Spinal cord (tissue), 10 donors: ENCODE results near the gene ADORA3. TPM values are rescaled to one million over a fixed set of nuclear protein-coding genes. Genes with fewer than 3 reads are reported as not detected.

ENCODE experiments used
- DNase-seq, 6 donors: peaks; one replicate each; pipeline versions ENCODE4 v3.0.0 to v3.0.0-alpha.2; 2013 to 2015; ENCODE audit warnings: low spot score in 6 of 6, low read depth in 4 of 6
- H3K27ac ChIP-seq: one replicate; pipeline ENCODE4 v1.5.1; 2013; ENCODE audit warnings: low read depth, low read length, control low read depth
- H3K27me3 ChIP-seq: one replicate; pipeline ENCODE4 v1.6.1; 2013; ENCODE audit warnings: low read length; ENCODE audit not compliant: control insufficient read depth, insufficient read depth
- H3K36me3 ChIP-seq: one replicate; pipeline ENCODE4 v1.6.1; 2013; ENCODE audit warnings: low read length; ENCODE audit not compliant: control insufficient read depth, insufficient read depth
- H3K4me1 ChIP-seq: one replicate; pipeline ENCODE4 v1.6.1; 2013; ENCODE audit warnings: low read length; ENCODE audit not compliant: control insufficient read depth, insufficient read depth
- H3K4me3 ChIP-seq: one replicate; pipeline ENCODE4 v1.5.1; 2013; ENCODE audit warnings: low read depth, low read length, control low read depth
- H3K9me3 ChIP-seq: one replicate; pipeline ENCODE4 v1.6.1; 2013; ENCODE audit warnings: low read length; ENCODE audit not compliant: control insufficient read depth, insufficient read depth
- WGBS: methylation state at CpG from one replicate; pipeline ENCODE4 v1.1.5; 2013; ENCODE audit warnings: missing lambda C conversion rate; ENCODE audit not compliant: insufficient coverage; 5-methylcytosine and 5-hydroxymethylcytosine counted together
- polyA plus RNA-seq, 2 donors: library from polyadenylated mRNA; unstranded; fragments of 120-200 nt; gene quantifications; one replicate each; pipeline ENCODE4 v1.2.1, GENCODE V29; 2013; ENCODE audit not compliant: insufficient read length in 2 of 2
- small RNA-seq: library from RNA; depleted of rRNA; stranded (forward); fragments of <200 nt; gene quantifications from one replicate; pipeline ENCODE3, GENCODE V24; 2014; ENCODE audit warnings: low replicate concordance
- total RNA-seq, 2 donors: library from RNA; depleted of rRNA in 1 of 2; stranded (reverse); fragments of 120-200 nt in 1 of 2; fragments of >200 nt in 1 of 2; gene quantifications; one replicate each; pipeline versions ENCODE4 v1.2.3 to v1.2.4, GENCODE V29; 2013 to 2014
- donor health status: healthy.

The ADORA3 gene
- total and polyA plus RNA-seq, 4 donors: 7.2 to 14.5 (median 10.8) TPM

- WGBS: no CpG with 5 or more reads among the region's 5 CpGs
- peaks cover 9% of the 10 kb centered on the region for H3K4me1 ChIP-seq
Measured at GRCh38 chr1:111454859-111455641, 48.4 kb downstream of the ADORA3 start.

GRCh38 chr1:111453706-111454105 lies 49.7 kb downstream of the ADORA3 start:
- no peaks in the 10 kb centered on the region for H3K27me3 ChIP-seq
- no peaks in the 10 kb centered on the region for H3K9me3 ChIP-seq
- WGBS: no CpG with 5 or more reads among the region's 3 CpGs
- DNase-seq: no peak
- peaks cover 9% of the 10 kb centered on the region for H3K4me1 ChIP-seq
- H3K27ac ChIP-seq: no peak overlapping the region
- peaks cover 11% of the 10 kb centered on the region for H3K36me3 ChIP-seq
- H3K4me3 ChIP-seq: no peak overlapping the region

More at GRCh38 chr1:111454859-111455641, 48.4 kb downstream of the ADORA3 start:
- peaks cover 15% of the 10 kb centered on the region for H3K36me3 ChIP-seq
- H3K4me3 ChIP-seq: no peak overlapping the region
- no peaks in the 10 kb centered on the region for H3K9me3 ChIP-seq
- no peak overlapping the region for H3K27ac ChIP-seq
- no peaks in the 10 kb centered on the region for H3K27me3 ChIP-seq
- DNase-seq: no peak

- WGBS: no CpG with 5 or more reads among the region's 3 CpGs
- Histone ChIP-seq H3K36me3 (peaks cover 9% of the 10 kb centered on the region), H3K27ac (no peak overlapping the region), H3K4me1 (peaks cover 12% of the 10 kb centered on the region), H3K4me3 (no peak overlapping the region), H3K9me3 (no peaks in the 10 kb centered on the region), H3K27me3 (no peaks in the 10 kb centered on the region)
- no peak for DNase-seq
Measured at GRCh38 chr1:111452581-111452980, 50.9 kb downstream of the ADORA3 start.

- WGBS: no CpG with 5 or more reads among the region's 3 CpGs
- no peak overlapping the region for H3K27ac ChIP-seq
- H3K27me3 ChIP-seq: no peaks in the 10 kb centered on the region
- no peaks in the 10 kb centered on the region for H3K9me3 ChIP-seq
- H3K4me1 ChIP-seq: peaks cover 12% of the 10 kb centered on the region
- H3K4me3 ChIP-seq: peak overlapping the region; percentile 99
- peaks cover 12% of the 10 kb centered on the region for H3K36me3 ChIP-seq
- DNase-seq: no peak
Measured at GRCh38 chr1:111450185-111450584, 53.2 kb downstream of the ADORA3 start.

GRCh38 chr1:111449703-111450017 lies 53.8 kb downstream of the ADORA3 start:
- Histone ChIP-seq H3K36me3 (peaks cover 12% of the 10 kb centered on the region), H3K27ac (peak overlapping the region; percentile 88), H3K27me3 (no peaks in the 10 kb centered on the region), H3K4me1 (peaks cover 12% of the 10 kb centered on the region), H3K9me3 (no peaks in the 10 kb centered on the region), H3K4me3 (peak overlapping the region; percentile 99)
- 1% methylated on average over 7 of the region's 8 CpGs for WGBS
- DNase-seq: no peak

Small RNAs within 50 kb of the gene (small RNA-seq; reads per million reads assigned to genes)
- not detected for gene RNU6-792P

Other genes with a start within 250 kb of the ADORA3 start
- gene CHIA, start 212.8 kb downstream of the ADORA3 start, total RNA-seq: not detected
- gene CHIA, start 212.8 kb downstream of the ADORA3 start, polyA plus RNA-seq: not detected
- gene OVGP1, start 75.9 kb downstream of the ADORA3 start, total RNA-seq: 1 to 10 TPM; 2.9 to 3.0 TPM
- 1 to 10 TPM; 4.9 to 9.9 TPM for gene OVGP1, start 75.9 kb downstream of the ADORA3 start, polyA plus RNA-seq
- gene WDR77, start 54.4 kb downstream of the ADORA3 start, total RNA-seq: 10 to 100 TPM; 20.1 to 27.3 TPM
- gene WDR77, start 54.4 kb downstream of the ADORA3 start, polyA plus RNA-seq: 10 to 100 TPM; 41.2 to 47.5 TPM
- 100 to 1,000 TPM; 344 to 409 TPM for gene ATP5PB, start 54.2 kb downstream of the ADORA3 start, total RNA-seq
- gene ATP5PB, start 54.2 kb downstream of the ADORA3 start, polyA plus RNA-seq: 100 to 1,000 TPM; 333 to 365 TPM
- gene C1orf162, start 29.6 kb downstream of the ADORA3 start, total RNA-seq: 1 to 10 TPM; 2.9 to 3.7 TPM
- gene C1orf162, start 29.6 kb downstream of the ADORA3 start, polyA plus RNA-seq: 1 to 10 TPM; 5.5 to 6.2 TPM
- gene TMIGD3, start within 50 bp of the ADORA3 start, total RNA-seq: 1 to 10 TPM; 2.4 to 9.5 TPM
- 1 to 10 TPM; 5.8 to 6.0 TPM for gene TMIGD3, start within 50 bp of the ADORA3 start, polyA plus RNA-seq
- 10 to 100 TPM; 29.3 to 54.2 TPM for gene RAP1A, start 116.2 kb upstream of the ADORA3 start, total RNA-seq
- 10 to 100 TPM; 61.6 to 84.4 TPM for gene RAP1A, start 116.2 kb upstream of the ADORA3 start, polyA plus RNA-seq
- 1 to 10 TPM; 5.7 to 6.0 TPM for gene INKA2, start 235.8 kb upstream of the ADORA3 start, total RNA-seq
- gene INKA2, start 235.8 kb upstream of the ADORA3 start, polyA plus RNA-seq: 10 to 100 TPM; 24.2 to 25.9 TPM